Loucy (cell line): ENCODE measurements around the gene FARS2.

Source experiments
- H2AFZ ChIP-seq: fragments of 200-600 bp; sonication (generic); 2 replicates; pipeline ENCODE4 v1.6.0; 2016; ENCODE audit warnings: antibody characterized with exemption, mild to moderate bottlenecking, low read length, moderate library complexity
- H3F3A ChIP-seq: fragments of 200-600 bp; 2 replicates; pipeline ENCODE4 v1.6.0; 2016; ENCODE audit warnings: antibody characterized with exemption, low read depth, mild to moderate bottlenecking
- H3K27me3 ChIP-seq: fragments of 200-600 bp; sonication (generic); 2 replicates; pipeline ENCODE4 v1.6.1; 2014; ENCODE audit warnings: low read length, mild to moderate bottlenecking; ENCODE audit not compliant: insufficient read depth, poor library complexity, severe bottlenecking
- H3K36me3 ChIP-seq: fragments of 200-600 bp; sonication (generic); 2 replicates; pipeline ENCODE4 v1.6.1; 2016; ENCODE audit warnings: low read length; ENCODE audit not compliant: insufficient read depth
- H3K4me1 ChIP-seq: fragments of 200-600 bp; sonication (generic); 2 replicates; pipeline ENCODE4 v1.5.1; 2014; ENCODE audit warnings: low read length, mild to moderate bottlenecking; ENCODE audit not compliant: insufficient read depth, poor library complexity, severe bottlenecking
- H3K4me2 ChIP-seq: fragments of 200-600 bp; sonication (generic); 2 replicates; pipeline ENCODE4 v1.6.0; 2014; ENCODE audit warnings: antibody characterized with exemption, low read length, low read depth, mild to moderate bottlenecking; ENCODE audit not compliant: poor library complexity, severe bottlenecking
- H3K4me3 ChIP-seq: fragments of 200-600 bp; sonication (generic); 2 replicates; pipeline ENCODE4 v1.5.1; 2014; ENCODE audit warnings: low read length, mild to moderate bottlenecking, mixed read lengths; ENCODE audit not compliant: poor library complexity, severe bottlenecking
- H3K79me2 ChIP-seq: fragments of 200-600 bp; sonication (generic); 2 replicates; pipeline ENCODE4 v1.6.1; 2014; ENCODE audit warnings: low read length; ENCODE audit not compliant: insufficient read depth
- H3K9ac ChIP-seq: fragments of 200-600 bp; sonication (generic); 2 replicates; pipeline ENCODE4 v1.6.0; 2014; ENCODE audit warnings: mild to moderate bottlenecking, low read depth, low read length, moderate library complexity; ENCODE audit not compliant: poor library complexity, severe bottlenecking
- H3K9me2 ChIP-seq: fragments of 200-600 bp; sonication (generic); replicated peaks from 2 replicates; pipeline ENCODE4 v1.6.1; 2016; ENCODE audit warnings: low read depth, low read length, mixed read lengths
- H3K9me3 ChIP-seq: fragments of 200-600 bp; sonication (generic); 2 replicates; pipeline ENCODE4 v1.6.1; 2014; ENCODE audit warnings: mild to moderate bottlenecking, antibody characterized with exemption, low read length, low read depth; ENCODE audit not compliant: insufficient read depth
- H4K20me1 ChIP-seq: fragments of 200-600 bp; sonication (generic); 2 replicates; pipeline ENCODE4 v1.6.0; 2014; ENCODE audit warnings: antibody characterized with exemption, low read length, mild to moderate bottlenecking; ENCODE audit not compliant: insufficient read depth, poor library complexity, severe bottlenecking
- CTCF ChIP-seq: fragments of 200-600 bp; sonication (generic); conservative IDR thresholded peaks from 2 replicates; pipeline ENCODE4 v1.5.1; 2014; ENCODE audit warnings: mild to moderate bottlenecking, antibody characterized with exemption, low read length
- EZH2phosphoT487 ChIP-seq: fragments of 200-600 bp; IDR thresholded peaks from 2 replicates; pipeline ENCODE4 v1.6.1; 2018; ENCODE audit warnings: antibody characterized with exemption, mild to moderate bottlenecking, moderate library complexity, borderline replicate concordance

The FARS2 gene

GRCh38 chr6:5584078-5584482 is 322.8 kb downstream of the FARS2 start:
- H3F3A ChIP-seq, result no peaks in the 10 kb centered on the region
- H3K9me2 ChIP-seq, result no peaks in the 10 kb centered on the region
- H2AFZ ChIP-seq, result no peak overlapping the region
- H3K79me2 ChIP-seq, result no peaks in the 10 kb centered on the region
- H3K4me2 ChIP-seq, result no peak overlapping the region
- no peak for TF ChIP-seq CTCF
- TF ChIP-seq EZH2phosphoT487, result no peak
- H4K20me1 ChIP-seq, result no peaks in the 10 kb centered on the region
- no peaks in the 10 kb centered on the region for H3K36me3 ChIP-seq
- H3K9me3 ChIP-seq, result peaks cover 7% of the 10 kb centered on the region; the same call in 1 of the 2 replicates
- no peaks in the 10 kb centered on the region for H3K27me3 ChIP-seq
- no peaks in the 10 kb centered on the region for H3K4me1 ChIP-seq
- H3K9ac ChIP-seq, result no peak overlapping the region
- H3K4me3 ChIP-seq, result no peak overlapping the region

GRCh38 chr6:5587648-5588047 is 326.3 kb downstream of the FARS2 start:
- Histone ChIP-seq H2AFZ (no peak overlapping the region), H3K9me3 (peaks cover 7% of the 10 kb centered on the region; the same call in 1 of the 2 replicates), H3K4me2 (no peak overlapping the region), H3K4me1 (no peaks in the 10 kb centered on the region), H3K79me2 (no peaks in the 10 kb centered on the region), H3K9ac (no peak overlapping the region), H3K36me3 (no peaks in the 10 kb centered on the region), H4K20me1 (no peaks in the 10 kb centered on the region), H3K4me3 (no peak overlapping the region), H3K27me3 (no peaks in the 10 kb centered on the region), H3F3A (no peaks in the 10 kb centered on the region), H3K9me2 (no peaks in the 10 kb centered on the region)
- TF ChIP-seq CTCF (no peak), EZH2phosphoT487 (no peak)

- Histone ChIP-seq H3K4me2 (no peak overlapping the region), H3K27me3 (no peaks in the 10 kb centered on the region), H3K36me3 (no peaks in the 10 kb centered on the region), H4K20me1 (no peaks in the 10 kb centered on the region), H3F3A (no peaks in the 10 kb centered on the region), H3K79me2 (no peaks in the 10 kb centered on the region), H3K9ac (no peak overlapping the region), H3K9me2 (no peaks in the 10 kb centered on the region), H3K9me3 (peaks cover 7% of the 10 kb centered on the region; the same call in 1 of the 2 replicates), H2AFZ (no peak overlapping the region), H3K4me1 (no peaks in the 10 kb centered on the region), H3K4me3 (no peak overlapping the region)
- TF ChIP-seq EZH2phosphoT487 (no peak), CTCF (no peak)
These were observed 328.3 kb downstream of the FARS2 start for GRCh38 chr6:5589422-5590141.
